ENCODE measurements around the gene PKNOX2.

PKNOX2 gene

GRCh38 chr11:125380756-125381445 is 216.3 kb downstream of the PKNOX2 start:
- DNase-seq (ENCODE audit: low spot score in 2 of 2) = no peak
- no peak overlapping the region for H3K4me3 Mint-ChIP-seq
- no peaks in the 10 kb centered on the region for H3K9me3 Mint-ChIP-seq
- peaks cover 25% of the 10 kb centered on the region for H3K27me3 Mint-ChIP-seq
- no peak overlapping the region for H3K27ac Mint-ChIP-seq
- H3K36me3 Mint-ChIP-seq = no peaks in the 10 kb centered on the region
- ATAC-seq (ENCODE audit: low read depth) = no peak
- H3K4me1 Mint-ChIP-seq = no peaks in the 10 kb centered on the region

DNA sequence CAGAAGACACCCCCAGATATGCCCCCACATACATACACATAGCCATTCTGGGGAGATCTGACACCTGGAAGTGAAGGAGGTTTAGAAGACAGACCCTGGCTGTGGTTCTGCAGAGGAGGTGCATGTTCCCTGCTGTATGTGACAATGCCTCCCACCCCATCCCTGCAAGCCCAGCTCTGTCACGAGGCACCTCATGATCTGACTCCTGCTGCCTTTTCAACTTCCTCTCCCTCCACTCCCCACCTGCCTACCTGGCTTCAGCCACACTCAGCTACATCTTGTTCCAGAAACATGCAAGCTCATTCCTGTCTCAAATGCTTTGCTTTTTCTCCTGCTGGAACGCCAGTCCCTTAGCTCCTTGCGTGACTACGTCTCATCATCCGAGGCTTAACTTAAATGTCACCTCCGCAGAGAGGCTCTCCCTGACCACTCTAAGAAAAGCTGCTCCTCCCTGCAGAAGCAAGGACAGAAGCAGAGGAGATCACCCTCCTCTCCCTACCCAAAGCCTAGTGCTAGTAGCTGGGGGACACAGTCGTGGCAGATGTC is 217.0 kb downstream of the PKNOX2 start:
- Mint-ChIP-seq H3K9me3 (no peaks in the 10 kb centered on the region), H3K27me3 (peaks cover 23% of the 10 kb centered on the region), H3K36me3 (no peaks in the 10 kb centered on the region)

GRCh38 chr11:125382314-125382791 is 217.8 kb downstream of the PKNOX2 start:
- DNase-seq (ENCODE audit: low spot score in 2 of 2) (no peak), ATAC-seq (ENCODE audit: low read depth) (no peak)
- Mint-ChIP-seq H3K4me1 (no peaks in the 10 kb centered on the region), H3K4me3 (no peak overlapping the region), H3K27me3 (peaks cover 20% of the 10 kb centered on the region), H3K27ac (no peak overlapping the region), H3K36me3 (no peaks in the 10 kb centered on the region), H3K9me3 (no peaks in the 10 kb centered on the region)

More for the DNA sequence above, 217.0 kb downstream of the PKNOX2 start:
- no peak for ATAC-seq (ENCODE audit: low read depth)
- no peak overlapping the region for H3K27ac Mint-ChIP-seq
- no peaks in the 10 kb centered on the region for H3K4me1 Mint-ChIP-seq
- no peak overlapping the region for H3K4me3 Mint-ChIP-seq
- DNase-seq (ENCODE audit: low spot score in 2 of 2) = no peak

DNA sequence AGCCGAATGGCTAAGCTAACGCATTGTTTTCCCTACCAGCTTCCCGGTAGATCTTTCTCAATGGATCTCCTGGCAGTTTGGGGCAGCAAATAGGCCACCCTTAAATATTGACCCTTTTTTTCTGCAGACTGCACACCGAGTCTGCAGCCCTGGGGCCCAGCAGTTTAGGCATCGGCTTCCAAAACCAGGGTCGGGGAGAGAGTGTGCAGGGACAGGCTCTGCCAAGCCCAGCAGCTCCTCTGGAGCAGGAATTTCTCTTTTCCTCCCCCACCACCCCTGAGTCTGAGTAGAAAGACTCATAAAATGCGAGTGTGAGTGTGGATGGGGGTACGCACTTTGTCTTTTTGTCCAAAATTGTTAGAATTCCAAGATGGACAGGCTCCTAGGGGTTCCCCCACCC is 218.3 kb downstream of the PKNOX2 start:
- Mint-ChIP-seq H3K9me3 (no peaks in the 10 kb centered on the region), H3K27ac (no peak overlapping the region), H3K4me3 (no peak overlapping the region), H3K4me1 (no peaks in the 10 kb centered on the region), H3K27me3 (peaks cover 23% of the 10 kb centered on the region), H3K36me3 (no peaks in the 10 kb centered on the region)
- ATAC-seq (ENCODE audit: low read depth) (no peak), DNase-seq (ENCODE audit: low spot score in 2 of 2) (no peak)

DNA sequence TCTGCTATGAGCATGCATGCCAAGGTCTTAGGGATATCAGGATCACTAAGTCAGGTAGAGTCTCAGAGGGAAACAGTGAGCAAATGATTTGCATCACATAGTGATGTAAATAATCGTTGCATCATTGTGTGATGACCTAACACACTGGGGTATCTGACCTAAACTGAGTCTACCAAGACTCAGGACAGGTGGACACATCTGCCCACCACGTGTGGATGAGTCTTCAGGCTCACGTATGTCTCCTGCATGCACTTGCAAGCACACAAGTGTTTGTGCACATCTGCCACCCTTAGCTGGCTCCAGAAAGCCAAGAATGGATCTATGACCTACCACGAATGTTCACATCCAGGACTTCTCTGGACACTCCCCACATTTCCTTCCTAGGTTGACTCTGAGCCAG is 220.3 kb downstream of the PKNOX2 start:
- no peak for DNase-seq (ENCODE audit: low spot score in 2 of 2)
- Mint-ChIP-seq H3K9me3 (no peaks in the 10 kb centered on the region), H3K36me3 (no peaks in the 10 kb centered on the region), H3K4me1 (no peaks in the 10 kb centered on the region), H3K27ac (no peak overlapping the region), H3K27me3 (peaks cover 22% of the 10 kb centered on the region), H3K4me3 (no peak overlapping the region)
- no peak for ATAC-seq (ENCODE audit: low read depth)

DNA sequence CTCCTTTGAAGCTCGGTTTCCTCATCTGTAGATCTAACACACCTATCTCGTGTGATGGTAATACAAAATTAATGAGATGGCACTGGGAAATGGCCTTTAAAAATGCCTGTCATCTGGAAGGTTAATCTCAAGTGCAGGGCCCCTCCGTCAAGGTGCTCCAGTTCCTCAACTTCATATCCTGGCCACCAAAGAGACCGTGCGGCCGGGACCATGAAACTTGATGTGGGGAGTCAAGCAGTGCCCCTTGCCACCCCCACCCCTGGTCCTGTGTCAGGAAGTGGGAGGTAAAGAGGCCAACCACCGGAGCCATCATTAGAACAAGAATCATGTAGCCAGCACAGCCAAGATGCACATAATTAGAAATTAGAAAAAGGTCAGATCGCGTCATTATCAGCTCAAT is 223.3 kb downstream of the PKNOX2 start:
- Mint-ChIP-seq H3K36me3 (no peaks in the 10 kb centered on the region), H3K9me3 (peaks cover 1% of the 10 kb centered on the region), H3K27ac (no peak overlapping the region), H3K4me3 (no peak overlapping the region), H3K4me1 (no peaks in the 10 kb centered on the region), H3K27me3 (peaks cover 7% of the 10 kb centered on the region)
- DNase-seq (ENCODE audit: low spot score in 2 of 2) = no peak
- ATAC-seq (ENCODE audit: low read depth) = no peak

- Mint-ChIP-seq H3K36me3 (no peaks in the 10 kb centered on the region), H3K4me3 (no peak overlapping the region), H3K27me3 (peaks cover 7% of the 10 kb centered on the region), H3K27ac (no peak overlapping the region), H3K9me3 (peaks cover 1% of the 10 kb centered on the region), H3K4me1 (no peaks in the 10 kb centered on the region)
- ATAC-seq (ENCODE audit: low read depth) (no peak), DNase-seq (ENCODE audit: low spot score in 2 of 2) (no peak)
These were observed 224.1 kb downstream of the PKNOX2 start for GRCh38 chr11:125388611-125389010.

DNA sequence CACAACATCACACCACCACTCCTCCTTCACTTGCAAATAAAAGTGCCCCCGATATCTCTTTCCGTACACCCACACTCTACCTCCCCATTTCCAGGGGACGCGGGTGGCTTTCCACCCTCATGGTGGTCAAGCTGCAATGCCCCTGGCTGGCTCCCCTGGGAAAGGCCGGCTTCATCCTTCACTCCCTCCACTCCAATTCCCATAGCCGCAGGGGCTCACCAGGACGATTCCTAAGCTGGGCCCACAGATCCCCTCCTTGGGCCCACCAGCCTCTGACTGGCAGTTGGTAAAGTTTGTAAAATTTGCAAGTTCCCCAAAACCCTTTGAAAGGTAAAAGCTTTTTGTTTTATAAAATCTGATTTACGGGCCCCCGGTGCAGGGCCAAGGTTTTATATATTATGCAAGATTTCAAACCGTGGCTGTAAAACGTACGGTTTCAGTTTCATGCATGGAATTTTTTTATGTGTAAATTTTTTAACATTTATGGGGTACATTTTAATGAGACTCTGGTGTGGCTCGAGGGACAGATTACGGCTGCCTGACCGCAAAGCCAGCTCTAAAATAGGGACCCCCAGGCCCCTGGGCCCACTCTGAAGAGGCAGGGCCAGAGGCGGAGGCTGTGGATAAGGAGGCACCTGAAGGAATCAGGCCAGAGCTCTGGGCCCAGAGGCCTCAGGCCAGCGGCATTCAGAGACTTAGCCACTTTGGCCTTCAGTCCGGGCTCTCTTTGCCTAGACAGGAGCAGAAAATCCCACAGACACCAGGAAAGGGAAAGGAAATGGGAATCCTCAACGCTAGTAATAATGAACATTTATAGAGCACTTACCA is 225.0 kb downstream of the PKNOX2 start:
- Mint-ChIP-seq H3K36me3 (no peaks in the 10 kb centered on the region), H3K4me1 (no peaks in the 10 kb centered on the region), H3K27ac (no peak overlapping the region), H3K4me3 (no peak overlapping the region), H3K27me3 (peaks cover 7% of the 10 kb centered on the region), H3K9me3 (peaks cover 1% of the 10 kb centered on the region)
- ATAC-seq (ENCODE audit: low read depth) (no peak), DNase-seq (ENCODE audit: low spot score in 2 of 2) (no peak)

GRCh38 chr11:125390946-125391345 is 226.4 kb downstream of the PKNOX2 start:
- Mint-ChIP-seq H3K9me3 (peaks cover 1% of the 10 kb centered on the region), H3K27ac (no peak overlapping the region), H3K36me3 (no peaks in the 10 kb centered on the region), H3K4me3 (no peak overlapping the region), H3K27me3 (peaks cover 7% of the 10 kb centered on the region), H3K4me1 (no peaks in the 10 kb centered on the region)
- DNase-seq (ENCODE audit: low spot score in 2 of 2) = no peak
- ATAC-seq (ENCODE audit: low read depth) = no peak

DNA sequence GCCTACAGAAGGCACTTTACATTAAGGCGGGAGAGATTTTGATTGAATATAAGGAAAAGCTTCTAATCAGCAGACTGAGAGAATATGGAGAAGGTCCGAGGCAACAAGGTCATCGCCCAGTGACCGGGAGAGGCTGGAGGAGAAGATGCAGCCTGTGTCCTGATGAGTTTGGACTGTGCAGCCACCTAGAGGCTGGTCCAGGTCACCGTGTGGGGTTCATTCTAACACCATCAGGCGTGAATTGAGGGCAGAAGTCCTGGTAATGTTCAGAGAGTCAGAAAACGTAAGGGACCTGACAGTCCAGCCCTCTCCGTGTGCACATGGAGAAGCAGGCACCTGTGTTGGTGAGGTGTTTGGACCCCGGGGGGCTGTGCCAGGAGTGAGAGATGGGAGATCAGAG is 228.8 kb downstream of the PKNOX2 start:
- Mint-ChIP-seq H3K4me3 (no peak overlapping the region), H3K4me1 (no peaks in the 10 kb centered on the region), H3K9me3 (peaks cover 1% of the 10 kb centered on the region), H3K36me3 (no peaks in the 10 kb centered on the region), H3K27ac (no peak overlapping the region), H3K27me3 (peaks cover 10% of the 10 kb centered on the region)
- ATAC-seq (ENCODE audit: low read depth) (no peak), DNase-seq (ENCODE audit: low spot score in 2 of 2) (no peak)

GRCh38 chr11:125394296-125394695 is 229.7 kb downstream of the PKNOX2 start:
- DNase-seq (ENCODE audit: low spot score in 2 of 2) (no peak), ATAC-seq (ENCODE audit: low read depth) (no peak)
- Mint-ChIP-seq H3K9me3 (peaks cover 1% of the 10 kb centered on the region), H3K27me3 (peaks cover 10% of the 10 kb centered on the region), H3K27ac (no peak overlapping the region), H3K4me3 (no peak overlapping the region), H3K4me1 (peaks cover 8% of the 10 kb centered on the region), H3K36me3 (no peaks in the 10 kb centered on the region)

DNA sequence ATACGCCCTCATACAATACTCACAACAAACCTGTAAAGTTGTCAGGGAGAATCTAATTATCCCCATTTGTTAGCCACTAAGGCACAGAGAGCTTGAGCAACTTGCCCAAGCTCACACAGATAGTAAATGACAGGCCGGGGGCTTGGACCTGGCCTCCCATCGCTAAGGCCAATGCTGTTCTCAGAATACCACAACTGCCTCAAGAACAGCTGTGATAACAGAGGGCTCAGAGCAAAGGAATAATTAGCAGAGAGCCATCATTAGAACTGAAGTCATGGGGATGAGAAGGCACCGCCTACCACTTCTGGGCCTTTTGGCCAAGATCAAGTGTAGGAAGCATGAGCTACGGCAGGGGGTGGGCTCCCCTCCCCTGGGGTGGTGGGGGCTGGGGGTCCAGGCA is 232.9 kb downstream of the PKNOX2 start:
- DNase-seq (ENCODE audit: low spot score in 2 of 2) (no peak), ATAC-seq (ENCODE audit: low read depth) (no peak)
- peaks cover 19% of the 10 kb centered on the region for H3K27me3 Mint-ChIP-seq
- H3K4me3 Mint-ChIP-seq = no peak overlapping the region
- H3K36me3 Mint-ChIP-seq = no peaks in the 10 kb centered on the region
- H3K9me3 Mint-ChIP-seq = peaks cover 1% of the 10 kb centered on the region
- H3K27ac Mint-ChIP-seq = no peak overlapping the region
- peaks cover 10% of the 10 kb centered on the region for H3K4me1 Mint-ChIP-seq

DNA sequence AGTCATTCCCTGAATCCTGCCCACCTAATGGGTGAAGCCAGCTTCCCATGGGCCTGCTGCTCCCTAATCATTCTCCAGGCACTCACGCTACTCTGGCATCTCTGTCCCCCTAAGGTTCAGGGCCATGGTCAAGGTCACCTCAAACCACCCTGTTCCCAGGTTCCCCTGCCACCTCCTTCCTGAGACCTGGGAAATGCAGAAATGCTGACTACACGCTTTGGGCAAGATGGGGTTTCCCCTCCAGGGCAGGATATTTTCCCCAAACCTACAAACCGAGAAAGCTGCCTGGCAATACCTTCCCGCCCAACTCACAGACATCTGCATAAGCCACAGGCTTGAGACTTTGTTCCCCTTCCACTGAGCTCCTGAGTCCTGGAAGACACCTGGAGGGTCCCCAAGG is 233.9 kb downstream of the PKNOX2 start:
- Mint-ChIP-seq H3K27ac (no peak overlapping the region), H3K27me3 (peaks cover 25% of the 10 kb centered on the region), H3K4me3 (no peak overlapping the region), H3K36me3 (no peaks in the 10 kb centered on the region), H3K9me3 (no peaks in the 10 kb centered on the region), H3K4me1 (peaks cover 10% of the 10 kb centered on the region)
- DNase-seq (ENCODE audit: low spot score in 2 of 2) = no peak
- ATAC-seq (ENCODE audit: low read depth) = no peak

- Mint-ChIP-seq H3K9me3 (no peaks in the 10 kb centered on the region), H3K4me3 (peak overlapping the region; percentile 19), H3K27ac (no peak overlapping the region), H3K27me3 (peaks cover 25% of the 10 kb centered on the region), H3K36me3 (no peaks in the 10 kb centered on the region), H3K4me1 (peaks cover 10% of the 10 kb centered on the region)
- ATAC-seq (ENCODE audit: low read depth) (peak; percentile 63), DNase-seq (ENCODE audit: low spot score in 2 of 2) (no peak)
These were observed 234.6 kb downstream of the PKNOX2 start for GRCh38 chr11:125398994-125399640.
